Activated CD8-positive, alpha-beta T cell treated with anti-CD3 and anti-CD28 coated beads, Interleukin-2, amount 10 ng/mL, durations not matched to agents 7 days and 5 days (primary cell): Measurements from ENCODE around the gene SLC25A1. TPM values are rescaled to one million over a fixed set of nuclear protein-coding genes. Genes with fewer than 3 reads are reported as not detected.

Experiments used
- ATAC-seq: fragments of 150-1000 bp; cut with Tn5 transposase; one replicate; pipeline ENCODE4 v1.10.0; 2021; ENCODE audit warnings: moderate library complexity
- CTCF ChIA-PET: fragments of 350-600 bp; sonication (Branson Sonifier 250); formaldehyde crosslinking; loops from one replicate; lab custom pipeline; 2021; ENCODE audit warnings: antibody characterized with exemption; lab: Charles Lee
- POLR2A ChIA-PET: fragments of 350-600 bp; sonication (Branson Sonifier 250); formaldehyde crosslinking; loops from one replicate; lab custom pipeline; 2021; ENCODE audit warnings: antibody characterized with exemption; lab: Charles Lee
- DNase-seq: peaks from one replicate; pipeline ENCODE4 v3.0.0-alpha.2; 2020
- H3K27ac Mint-ChIP-seq: one replicate; pipeline ENCODE4 v1.8.0; 2021; ENCODE audit warnings: mild to moderate bottlenecking, mixed read lengths
- H3K27me3 Mint-ChIP-seq: one replicate; pipeline ENCODE4 v1.8.0; 2021; ENCODE audit warnings: low read depth, mixed read lengths
- H3K36me3 Mint-ChIP-seq: one replicate; pipeline ENCODE4 v1.8.0; 2021; ENCODE audit warnings: low read depth, mixed read lengths
- H3K4me1 Mint-ChIP-seq: one replicate; pipeline ENCODE4 v1.8.0; 2021; ENCODE audit warnings: low read depth, mixed read lengths
- H3K4me3 Mint-ChIP-seq: one replicate; pipeline ENCODE4 v1.8.0; 2021; ENCODE audit warnings: mild to moderate bottlenecking, mixed read lengths
- H3K9me3 Mint-ChIP-seq: one replicate; pipeline ENCODE4 v1.8.0; 2022; ENCODE audit warnings: mixed read lengths; ENCODE audit not compliant: insufficient read depth
- total RNA-seq, 2 experiments: library from RNA; stranded (reverse); gene quantifications; one replicate each; pipeline ENCODE4 v1.2.3, GENCODE V29; 2021

Gene SLC25A1
- total RNA-seq, 2 experiments from 2014 or later, result 69.1 to 73.0 TPM

DNA sequence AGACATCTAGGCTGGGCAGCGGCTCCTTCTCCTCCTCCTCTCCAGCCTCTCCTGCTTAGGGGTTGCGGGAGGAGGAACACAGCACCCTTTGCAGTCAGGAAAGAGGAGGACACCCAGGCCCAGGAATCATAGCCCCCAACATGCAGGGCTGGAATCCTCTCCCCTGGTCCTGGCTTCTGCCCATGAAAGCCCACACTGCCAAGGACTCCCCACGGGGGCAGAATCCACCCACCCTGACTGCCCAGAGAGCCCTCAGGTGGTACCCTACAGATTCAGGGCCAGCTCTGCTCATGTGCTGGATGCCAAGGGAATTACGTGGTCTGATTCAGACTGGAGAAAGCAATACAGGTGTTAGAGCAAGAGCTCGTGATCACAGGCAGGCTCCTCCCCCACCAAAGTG is 38.6 kb downstream of the SLC25A1 start:
- CTCF ChIA-PET, result no interaction called here
- DNase-seq, result no peak
- Mint-ChIP-seq H3K4me3 (no peak overlapping the region), H3K9me3 (no peaks in the 10 kb centered on the region), H3K27ac (no peak overlapping the region), H3K4me1 (peaks cover 17% of the 10 kb centered on the region), H3K27me3 (no peaks in the 10 kb centered on the region), H3K36me3 (peaks cover 44% of the 10 kb centered on the region)
- ATAC-seq, result no peak
- POLR2A ChIA-PET, result no interaction called here

DNA sequence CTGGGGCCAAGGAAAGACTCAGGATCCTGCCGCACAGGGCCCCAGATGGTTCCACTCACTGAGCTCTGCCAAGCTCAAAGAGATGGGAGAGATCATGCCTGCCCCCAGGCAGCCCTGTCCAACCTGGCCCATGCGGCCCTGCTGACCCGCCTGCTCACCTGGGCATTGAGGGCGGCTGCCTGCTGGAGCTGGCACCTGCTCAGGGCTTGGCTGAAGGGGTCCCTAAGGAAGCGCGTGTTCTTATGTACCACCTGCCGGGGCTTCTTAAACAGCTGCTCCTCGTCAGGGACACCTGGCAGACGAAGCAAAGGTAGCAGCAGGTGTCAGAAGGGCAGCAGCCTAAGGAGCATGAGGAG is 39.6 kb downstream of the SLC25A1 start:
- H3K27ac Mint-ChIP-seq, result no peak overlapping the region
- H3K36me3 Mint-ChIP-seq, result peaks cover 42% of the 10 kb centered on the region
- H3K4me3 Mint-ChIP-seq, result no peak overlapping the region
- peaks cover 9% of the 10 kb centered on the region for H3K4me1 Mint-ChIP-seq
- ChIA-PET CTCF (no interaction called here), POLR2A (interaction anchor here (1.0 kb wide), 1 partner anchor 30 kb away, joined by 3 read pairs; no protein-coding TSS in a partner anchor)
- DNase-seq, result no peak
- H3K27me3 Mint-ChIP-seq, result no peaks in the 10 kb centered on the region
- ATAC-seq, result no peak
- H3K9me3 Mint-ChIP-seq, result no peaks in the 10 kb centered on the region

GRCh38 chr22:19138217-19139000 is 40.1 kb downstream of the SLC25A1 start:
- ATAC-seq, result no peak
- Mint-ChIP-seq H3K27ac (no peak overlapping the region), H3K4me1 (peaks cover 5% of the 10 kb centered on the region), H3K27me3 (no peaks in the 10 kb centered on the region), H3K36me3 (peaks cover 40% of the 10 kb centered on the region), H3K9me3 (no peaks in the 10 kb centered on the region), H3K4me3 (no peak overlapping the region)
- POLR2A ChIA-PET, result interaction anchor here (1.0 kb wide), 1 partner anchor 31 kb away, joined by 3 read pairs; no protein-coding TSS in a partner anchor
- CTCF ChIA-PET, result no interaction called here
- no peak for DNase-seq

DNA sequence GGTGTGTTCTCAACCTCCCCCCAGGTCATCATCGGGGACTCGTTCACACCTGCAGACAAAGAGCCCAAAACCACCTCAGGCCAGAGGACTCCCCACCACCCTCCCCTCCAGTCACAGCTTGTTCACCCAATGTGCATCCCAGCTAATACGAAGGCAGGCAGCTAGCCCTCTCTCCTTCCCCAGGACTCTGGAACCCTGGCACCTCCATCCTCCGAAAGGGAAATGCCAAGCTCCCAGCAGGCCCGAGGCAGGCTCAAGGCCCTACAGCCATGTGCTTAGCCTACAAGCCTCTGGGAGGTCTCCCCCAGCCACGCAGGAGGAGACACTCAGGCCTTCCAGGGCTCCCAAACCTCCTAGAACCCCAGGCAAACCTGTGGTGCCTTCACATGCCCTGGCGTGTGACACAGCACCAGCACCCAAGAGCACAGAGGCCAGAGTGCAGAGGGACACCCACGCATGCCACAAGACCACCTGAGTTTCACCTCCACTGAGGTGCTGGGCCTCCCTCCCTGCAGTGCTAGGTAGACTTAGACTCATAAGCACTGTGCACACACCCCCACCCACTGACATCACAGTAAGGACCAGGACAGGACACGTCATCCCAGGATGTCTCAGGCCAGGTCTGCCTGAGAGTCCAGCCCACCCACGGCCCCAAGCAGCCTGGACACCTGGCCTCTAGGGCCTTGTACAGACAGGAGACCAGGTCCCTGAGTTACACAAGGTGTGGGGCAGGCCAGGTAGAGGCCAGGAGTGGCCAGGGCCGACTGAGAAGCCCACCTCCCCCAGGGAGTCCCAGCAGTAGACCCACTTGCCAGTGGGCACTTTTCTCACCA is 40.9 kb downstream of the SLC25A1 start:
- POLR2A ChIA-PET, result no interaction called here
- CTCF ChIA-PET, result no interaction called here
- H3K4me1 Mint-ChIP-seq, result peaks cover under 1% of the 10 kb centered on the region
- no peak for DNase-seq
- no peaks in the 10 kb centered on the region for H3K9me3 Mint-ChIP-seq
- H3K36me3 Mint-ChIP-seq, result peaks cover 41% of the 10 kb centered on the region
- no peak for ATAC-seq
- H3K27ac Mint-ChIP-seq, result no peak overlapping the region
- H3K27me3 Mint-ChIP-seq, result no peaks in the 10 kb centered on the region
- no peak overlapping the region for H3K4me3 Mint-ChIP-seq

GRCh38 chr22:19136915-19137314 is 41.6 kb downstream of the SLC25A1 start:
- ATAC-seq (no peak), DNase-seq (no peak)
- Mint-ChIP-seq H3K9me3 (no peaks in the 10 kb centered on the region), H3K4me3 (no peak overlapping the region), H3K4me1 (no peaks in the 10 kb centered on the region), H3K27ac (no peak overlapping the region), H3K27me3 (no peaks in the 10 kb centered on the region), H3K36me3 (peaks cover 39% of the 10 kb centered on the region)
- ChIA-PET CTCF (no interaction called here), POLR2A (no interaction called here)

DNA sequence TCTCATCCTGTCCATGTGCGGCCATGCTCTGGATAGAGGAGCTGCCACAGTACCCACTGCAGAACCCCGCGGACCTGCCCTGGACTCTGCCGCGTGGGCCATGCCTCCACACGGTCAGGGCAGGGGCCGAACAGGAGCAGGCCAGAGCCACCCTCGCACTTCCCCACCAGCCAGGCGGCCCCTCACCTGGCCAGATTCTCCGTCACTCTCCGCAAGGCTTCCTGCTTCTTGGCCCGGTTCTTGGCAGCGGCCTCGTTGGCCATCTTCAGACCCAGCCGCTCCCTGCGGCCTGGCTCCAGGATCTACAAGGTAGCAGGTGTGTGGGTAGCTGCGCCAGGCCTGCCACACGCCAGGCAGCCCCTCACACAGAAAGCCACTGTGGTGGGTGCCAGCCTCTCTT is 43.7 kb downstream of the SLC25A1 start:
- no peak for DNase-seq
- Mint-ChIP-seq H3K27ac (no peak overlapping the region), H3K4me1 (no peaks in the 10 kb centered on the region), H3K9me3 (no peaks in the 10 kb centered on the region), H3K27me3 (no peaks in the 10 kb centered on the region), H3K36me3 (peaks cover 37% of the 10 kb centered on the region), H3K4me3 (no peak overlapping the region)
- ChIA-PET CTCF (no interaction called here), POLR2A (no interaction called here)
- ATAC-seq, result no peak

DNA sequence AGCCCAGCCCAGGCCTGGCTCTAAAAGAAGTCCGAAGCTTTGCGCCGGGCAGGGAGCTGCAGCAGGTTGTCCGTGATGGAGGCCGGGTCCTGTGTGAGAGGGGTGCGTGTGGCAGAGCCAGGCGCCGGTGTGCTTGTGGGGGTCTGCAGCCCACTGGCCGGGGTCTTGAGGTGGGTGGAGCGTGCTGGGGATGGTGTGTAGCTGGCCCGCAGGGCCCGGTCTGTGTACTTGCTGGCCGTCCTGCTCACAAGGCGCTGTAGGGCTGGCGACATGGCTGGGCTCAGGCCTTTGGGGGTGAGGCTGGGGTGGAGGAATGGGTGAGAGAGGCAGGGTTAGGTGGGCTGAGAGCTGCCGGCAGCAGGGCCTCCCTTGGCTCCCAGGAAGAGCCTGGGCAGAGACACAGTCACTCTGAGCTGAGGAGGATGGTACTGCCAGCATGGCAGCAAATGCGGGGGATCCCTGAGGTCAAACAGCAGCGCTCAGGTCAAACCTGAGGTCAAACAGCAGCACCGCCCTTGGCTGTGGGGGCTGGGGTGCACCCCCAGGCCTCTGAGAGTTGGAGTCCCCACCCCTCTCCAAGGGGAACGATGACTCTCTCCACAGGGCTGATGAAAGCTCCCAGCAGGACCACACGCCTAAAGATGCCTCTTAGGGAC is 44.2 kb downstream of the SLC25A1 start:
- POLR2A ChIA-PET, result no interaction called here
- Mint-ChIP-seq H3K27ac (no peak overlapping the region), H3K27me3 (no peaks in the 10 kb centered on the region), H3K4me3 (no peak overlapping the region), H3K9me3 (no peaks in the 10 kb centered on the region), H3K4me1 (no peaks in the 10 kb centered on the region), H3K36me3 (peaks cover 33% of the 10 kb centered on the region)
- DNase-seq (no peak), ATAC-seq (no peak)
- CTCF ChIA-PET, result no interaction called here

DNA sequence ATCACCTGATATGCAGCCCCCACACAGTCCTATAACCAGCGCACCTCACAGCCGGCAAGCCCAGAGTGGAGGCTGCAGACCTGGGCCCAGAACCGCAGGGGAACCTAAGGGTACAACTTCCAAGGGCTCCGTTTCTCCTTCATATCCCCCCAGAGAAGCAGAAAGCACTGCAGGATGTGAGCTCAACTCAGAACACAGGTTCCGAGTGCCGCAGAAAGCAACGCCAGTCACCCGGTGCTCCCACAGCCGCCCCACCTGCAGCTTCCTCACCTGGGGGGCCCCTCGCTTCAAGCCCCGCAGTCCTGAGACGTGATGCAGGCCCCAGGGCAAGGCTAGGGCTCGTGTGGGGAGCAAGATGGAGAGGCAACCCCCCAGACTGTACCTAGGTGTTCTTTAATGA is 45.0 kb downstream of the SLC25A1 start:
- Mint-ChIP-seq H3K9me3 (no peaks in the 10 kb centered on the region), H3K36me3 (peaks cover 31% of the 10 kb centered on the region), H3K27me3 (no peaks in the 10 kb centered on the region), H3K4me1 (no peaks in the 10 kb centered on the region), H3K27ac (no peak overlapping the region), H3K4me3 (no peak overlapping the region)
- ChIA-PET CTCF (interaction anchor here (0.9 kb wide), 1 partner anchor 11 kb away, joined by 5 read pairs; the partner anchor contains the start of gene ESS2), POLR2A (no interaction called here)
- ATAC-seq (no peak), DNase-seq (no peak)

DNA sequence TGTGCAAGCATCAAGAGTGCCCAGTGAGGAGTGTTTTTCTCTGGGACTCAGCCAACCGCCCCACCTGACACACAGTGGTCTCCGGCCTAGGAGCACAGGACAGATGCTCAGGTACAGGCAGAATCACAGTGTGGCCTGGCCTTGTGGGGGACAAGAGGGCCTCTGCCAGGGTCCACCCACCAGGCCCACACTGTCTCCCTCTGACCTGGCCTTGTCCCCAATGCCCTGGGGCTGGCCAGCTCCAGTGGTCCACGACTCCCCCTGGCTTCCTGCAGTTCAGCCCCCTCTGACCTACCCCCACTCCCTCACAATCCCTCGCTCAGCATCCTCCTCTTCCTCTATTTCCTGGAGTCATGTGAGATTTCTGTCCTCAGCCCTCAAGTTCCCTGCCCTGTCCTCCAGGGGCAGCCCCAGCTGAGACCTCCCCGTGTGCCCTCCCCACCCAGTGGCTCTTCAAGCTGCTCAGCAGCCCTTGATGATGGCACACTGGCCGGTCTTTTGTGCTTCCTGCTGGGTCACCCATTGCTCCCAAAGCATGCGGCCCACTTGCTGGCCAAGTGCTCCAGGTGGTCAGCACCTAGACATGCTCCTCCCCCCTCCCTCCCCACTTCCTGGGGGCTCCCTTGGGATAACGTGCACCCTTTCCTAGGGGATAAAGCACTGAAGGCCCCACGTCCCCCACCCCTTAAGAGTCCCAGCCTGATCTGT is 45.7 kb downstream of the SLC25A1 start:
- POLR2A ChIA-PET, result interaction anchor here (0.7 to 1.0 kb wide), 2 partner anchors 12 to 26 kb away, joined by 3 read pairs; partner anchors contain the start of gene ESS2
- Mint-ChIP-seq H3K36me3 (peaks cover 31% of the 10 kb centered on the region), H3K4me1 (no peaks in the 10 kb centered on the region), H3K27ac (no peak overlapping the region), H3K27me3 (no peaks in the 10 kb centered on the region), H3K4me3 (no peak overlapping the region), H3K9me3 (no peaks in the 10 kb centered on the region)
- CTCF ChIA-PET, result interaction anchor here (0.9 kb wide), 1 partner anchor 11 kb away, joined by 5 read pairs; the partner anchor contains the start of gene ESS2
- DNase-seq (no peak), ATAC-seq (no peak)

GRCh38 chr22:19132153-19132552 is 46.4 kb downstream of the SLC25A1 start:
- Mint-ChIP-seq H3K9me3 (no peaks in the 10 kb centered on the region), H3K36me3 (peaks cover 27% of the 10 kb centered on the region), H3K27me3 (no peaks in the 10 kb centered on the region), H3K27ac (no peak overlapping the region), H3K4me3 (no peak overlapping the region), H3K4me1 (no peaks in the 10 kb centered on the region)
- ATAC-seq (no peak), DNase-seq (no peak)
- ChIA-PET POLR2A (interaction anchor here (0.7 to 1.0 kb wide), 2 partner anchors 12 to 26 kb away, joined by 3 read pairs; partner anchors contain the start of gene ESS2), CTCF (no interaction called here)

DNA sequence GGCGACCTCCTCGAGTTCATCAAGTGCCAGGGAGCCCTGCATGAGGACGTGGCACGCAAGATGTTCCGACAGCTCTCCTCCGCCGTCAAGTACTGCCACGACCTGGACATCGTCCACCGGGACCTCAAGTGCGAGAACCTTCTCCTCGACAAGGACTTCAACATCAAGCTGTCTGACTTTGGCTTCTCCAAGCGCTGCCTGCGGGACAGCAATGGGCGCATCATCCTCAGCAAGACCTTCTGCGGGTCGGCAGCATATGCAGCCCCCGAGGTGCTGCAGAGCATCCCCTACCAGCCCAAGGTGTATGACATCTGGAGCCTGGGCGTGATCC is 46.9 kb downstream of the SLC25A1 start:
- no peaks in the 10 kb centered on the region for H3K27me3 Mint-ChIP-seq
- no peaks in the 10 kb centered on the region for H3K9me3 Mint-ChIP-seq
- ChIA-PET POLR2A (no interaction called here), CTCF (interaction anchor here (1.9 kb wide), 1 partner anchor 13 kb away, joined by 6 read pairs; the partner anchor contains the start of gene ESS2)
- no peak overlapping the region for H3K27ac Mint-ChIP-seq
- DNase-seq (no peak), ATAC-seq (no peak)
- no peaks in the 10 kb centered on the region for H3K4me1 Mint-ChIP-seq
- H3K36me3 Mint-ChIP-seq, result peaks cover 25% of the 10 kb centered on the region
- H3K4me3 Mint-ChIP-seq, result no peak overlapping the region
